HG02798 (cell line): ENCODE measurements around the gene TGFBR3L.
"Not testable (repeated sequence)": the region's sequence is repeated elsewhere in the genome, so short reads cannot be mapped to it uniquely, and the experiment has no call there.

Source experiments
- ATAC-seq: cut with Tn5 transposase; IDR thresholded peaks from one replicate; pipeline ENCODE4 v1.9.1; 2021; ENCODE audit warnings: mild to moderate bottlenecking; ENCODE audit not compliant: unreplicated experiment, poor library complexity

The TGFBR3L gene

GRCh38 chr19:7879111-7879807 is 35.4 kb upstream of the TGFBR3L start:
- no peak for ATAC-seq

DNA sequence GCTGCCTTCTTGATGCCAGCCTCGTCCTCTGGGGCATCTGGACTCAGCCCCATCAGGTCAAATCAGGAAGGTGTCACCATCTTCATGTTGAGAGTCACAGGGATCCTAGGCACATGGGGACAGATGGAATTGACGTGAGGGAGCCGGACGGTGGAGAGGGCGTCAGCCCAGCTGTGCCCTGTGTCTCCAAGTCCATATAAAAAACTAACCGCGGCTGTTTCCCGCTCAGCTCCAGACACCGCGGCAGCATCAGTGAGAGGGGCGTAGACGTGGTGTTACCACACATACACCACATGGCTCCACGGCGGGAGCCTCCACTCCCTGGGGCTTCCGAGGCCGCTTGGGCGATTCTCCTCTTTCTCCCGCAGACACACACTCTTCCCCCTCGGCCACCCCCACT is 34.8 kb upstream of the TGFBR3L start:
- no peak for ATAC-seq

- no peak for ATAC-seq
Measured at GRCh38 chr19:7881910-7882309, 32.7 kb upstream of the TGFBR3L start.

DNA sequence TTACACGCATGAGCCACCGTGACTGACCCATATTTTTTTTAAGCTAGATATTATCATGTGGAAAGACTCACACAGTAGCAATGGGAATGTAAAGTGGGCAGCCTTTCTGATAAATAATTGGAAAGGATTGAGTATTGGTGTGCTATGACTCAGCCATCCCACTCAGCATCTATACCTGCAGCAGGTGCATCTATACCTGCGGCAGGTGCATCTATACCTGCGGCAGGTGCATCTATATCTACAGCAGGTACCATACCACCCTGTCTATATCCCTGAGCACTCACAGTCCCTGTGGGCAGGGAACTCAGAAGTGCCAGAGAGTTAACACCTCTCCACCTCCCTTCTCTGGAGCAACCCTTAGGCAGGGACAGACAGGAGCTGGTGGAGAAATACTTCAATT is 31.5 kb upstream of the TGFBR3L start:
- no peak for ATAC-seq

GRCh38 chr19:7883796-7884570 is 30.6 kb upstream of the TGFBR3L start:
- no peak for ATAC-seq

GRCh38 chr19:7885818-7886217 is 28.8 kb upstream of the TGFBR3L start:
- ATAC-seq, result no peak

DNA sequence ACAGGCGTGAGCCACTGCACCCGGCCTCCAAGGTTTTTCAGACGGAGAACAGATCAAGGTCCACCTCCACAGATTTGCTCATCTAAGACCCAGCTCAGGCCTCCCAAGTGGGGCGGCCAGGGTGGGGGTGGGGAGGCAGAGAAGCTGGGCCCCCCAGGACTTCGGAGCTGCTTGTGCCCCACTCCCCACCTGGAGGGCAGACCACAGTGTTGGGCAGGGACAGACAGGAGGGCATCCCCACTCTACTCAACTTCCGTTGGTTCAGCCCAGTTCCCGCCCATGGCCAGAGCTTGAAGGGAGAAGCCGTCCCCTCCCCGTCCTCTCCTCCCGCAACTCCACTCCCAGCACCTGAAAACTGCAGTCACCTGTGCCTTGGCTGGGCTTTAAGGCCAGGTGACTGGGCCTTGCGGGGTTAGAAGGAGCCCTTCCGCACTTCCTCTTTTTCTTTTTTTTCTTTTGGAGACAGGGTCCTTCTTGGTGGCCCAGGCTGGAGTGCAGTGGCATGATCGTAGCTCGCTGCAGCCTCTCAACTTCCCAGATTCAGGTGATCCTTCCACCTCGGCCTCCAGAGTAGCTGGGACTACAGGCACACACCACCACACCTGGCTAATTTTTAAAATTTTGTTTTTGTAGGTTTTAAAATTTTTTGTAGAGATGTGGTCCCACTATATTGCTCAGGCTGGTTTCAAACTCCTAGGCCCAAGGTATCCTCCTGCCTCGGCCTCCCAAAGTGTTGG is 27.1 kb upstream of the TGFBR3L start:
- ATAC-seq, result no peak

DNA sequence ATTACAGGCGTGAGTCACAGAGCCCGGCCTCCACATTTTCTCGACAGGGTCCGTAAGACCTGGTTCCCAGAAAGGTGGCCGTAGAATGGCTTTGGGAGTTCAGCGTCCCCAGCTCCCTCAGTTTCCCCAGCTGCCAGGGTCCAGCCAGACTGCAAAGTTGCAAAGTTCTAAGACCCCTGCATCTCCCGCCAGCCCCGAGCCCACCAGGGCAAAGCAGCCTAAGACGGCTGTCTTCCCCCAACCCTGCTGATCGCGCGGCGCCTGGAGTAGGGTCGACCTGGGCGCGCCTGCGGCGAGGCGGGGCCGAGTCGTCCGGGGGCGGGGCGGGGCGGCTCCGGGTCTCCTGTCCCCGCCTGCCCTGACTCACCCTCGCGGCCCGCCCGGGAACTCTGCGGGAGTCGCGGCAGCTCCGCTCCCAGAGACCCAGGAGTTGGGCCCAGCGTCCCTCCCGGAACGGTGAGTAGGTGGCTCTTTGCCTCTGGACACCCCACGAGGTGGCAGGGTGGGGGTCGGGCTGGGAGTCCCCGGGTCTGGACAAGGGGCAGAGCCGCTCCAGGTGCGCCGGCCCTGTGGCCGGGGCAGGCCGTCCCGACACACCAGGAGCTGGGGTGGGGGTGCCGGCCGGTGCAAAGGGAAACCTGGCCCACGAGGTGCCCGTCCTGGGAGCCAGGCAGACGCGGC is 26.3 kb upstream of the TGFBR3L start, which contains the start of gene LRRC8E:
LRRC8E (plus strand) TSS at position 366 of the 681 bp plus-strand sequence. CDS start 7,094 bp downstream, outside the sequence.
- no peak for ATAC-seq

DNA sequence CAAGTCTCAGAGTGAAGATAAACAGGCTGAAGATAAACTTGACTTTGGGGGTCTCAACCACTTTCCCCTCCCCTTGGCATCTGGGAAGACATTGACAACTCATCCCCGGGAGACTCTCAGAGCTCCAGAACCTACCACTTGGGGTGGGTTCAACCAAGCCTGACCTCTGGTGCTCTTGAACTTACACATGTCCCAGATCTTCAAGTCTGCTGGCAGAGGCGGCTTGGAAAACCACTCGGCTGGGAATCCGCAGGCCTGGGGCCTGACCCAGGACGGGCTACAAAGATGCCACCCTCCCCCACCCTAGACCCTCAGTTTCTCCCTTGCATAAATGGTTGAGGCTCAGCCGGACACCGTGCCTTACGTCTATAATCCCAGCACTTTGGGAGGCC is 25.8 kb upstream of the TGFBR3L start:
- no peak for ATAC-seq

DNA sequence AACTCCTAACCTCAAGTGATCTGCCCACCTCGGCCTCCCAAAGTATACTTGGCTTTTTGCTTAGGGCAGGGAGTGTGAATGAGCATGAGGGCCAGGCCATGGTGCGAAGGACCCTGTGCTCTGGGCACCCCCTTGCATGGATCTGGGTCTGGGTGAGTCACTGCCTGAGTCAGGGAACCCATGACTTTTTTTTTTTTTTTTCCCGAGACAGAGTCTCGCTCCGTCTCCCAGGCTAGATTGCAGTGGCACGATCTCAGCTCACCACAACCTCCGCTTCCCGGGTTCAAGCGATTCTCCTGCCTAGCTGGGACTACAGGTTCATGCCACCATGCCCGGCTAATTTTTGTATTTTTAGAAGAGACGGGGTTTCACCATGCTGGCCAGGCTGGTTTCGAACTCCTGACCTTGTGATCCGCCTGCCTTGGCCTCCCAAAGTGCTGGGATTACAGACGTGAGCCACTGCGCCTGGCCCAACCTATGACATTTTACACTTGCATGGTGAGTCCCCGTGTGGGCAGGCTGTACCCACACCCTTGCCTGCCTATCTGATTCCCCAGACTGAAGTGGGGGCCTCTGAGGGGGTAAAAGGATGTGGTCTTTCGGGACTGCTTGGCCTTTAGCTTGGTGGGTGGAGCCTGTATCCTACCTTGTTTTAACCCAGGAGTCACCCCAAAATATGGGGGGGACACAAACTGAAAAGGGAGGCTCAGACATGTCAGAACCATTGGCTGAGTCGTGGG is 21.1 kb upstream of the TGFBR3L start:
- ATAC-seq, result not testable (repeated sequence)

DNA sequence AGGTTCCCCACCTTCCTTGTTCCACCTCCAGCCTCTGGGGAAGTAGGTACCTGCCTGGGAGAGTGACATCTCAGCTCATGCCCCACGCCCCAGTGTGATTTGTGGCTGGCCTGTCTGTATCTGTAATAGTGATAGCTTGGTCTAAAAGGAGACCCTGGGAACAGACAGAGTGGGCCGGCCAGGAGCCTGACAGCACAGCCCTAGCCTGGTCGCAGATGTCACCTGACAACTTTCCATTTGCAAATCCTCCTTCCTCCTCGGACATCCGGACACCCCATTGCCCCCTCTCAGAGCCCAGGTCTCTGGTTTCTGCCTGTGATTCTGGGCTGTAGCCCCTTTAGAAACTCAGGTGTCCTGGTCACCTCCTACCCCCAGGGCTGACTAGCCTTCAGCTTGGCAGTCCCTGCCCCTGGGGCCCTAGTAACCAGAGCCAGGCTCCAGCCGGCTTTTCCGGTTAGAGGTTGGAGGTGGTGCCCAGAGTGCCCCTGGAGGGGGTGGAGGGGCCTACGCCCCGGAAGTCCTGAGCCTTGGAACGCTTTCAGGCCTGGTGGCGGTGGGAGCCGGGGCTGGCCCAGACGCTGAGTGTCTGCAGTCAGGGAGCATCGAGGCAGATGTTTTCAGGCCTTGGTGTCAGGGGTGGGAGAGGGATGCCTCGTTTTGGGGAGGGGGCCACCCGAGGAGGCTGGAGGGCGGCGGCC is 19.9 kb upstream of the TGFBR3L start:
- no peak for ATAC-seq

DNA sequence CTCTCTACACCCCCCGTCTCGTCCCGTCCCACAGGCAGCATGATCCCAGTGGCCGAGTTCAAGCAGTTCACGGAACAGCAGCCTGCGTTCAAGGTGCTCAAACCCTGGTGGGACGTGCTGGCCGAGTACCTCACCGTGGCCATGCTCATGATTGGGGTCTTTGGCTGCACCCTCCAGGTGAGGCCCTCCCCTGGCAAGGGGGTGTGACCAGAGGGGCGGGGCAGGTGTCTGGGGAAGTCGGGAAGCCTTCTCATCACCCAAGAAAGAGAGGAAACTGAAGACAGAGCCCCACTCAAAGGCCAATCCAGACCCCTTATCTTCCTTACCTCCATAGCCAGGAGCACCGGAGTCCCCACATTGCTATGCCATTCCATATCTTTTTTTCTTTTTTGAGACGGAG is 19.1 kb upstream of the TGFBR3L start:
- no peak for ATAC-seq

DNA sequence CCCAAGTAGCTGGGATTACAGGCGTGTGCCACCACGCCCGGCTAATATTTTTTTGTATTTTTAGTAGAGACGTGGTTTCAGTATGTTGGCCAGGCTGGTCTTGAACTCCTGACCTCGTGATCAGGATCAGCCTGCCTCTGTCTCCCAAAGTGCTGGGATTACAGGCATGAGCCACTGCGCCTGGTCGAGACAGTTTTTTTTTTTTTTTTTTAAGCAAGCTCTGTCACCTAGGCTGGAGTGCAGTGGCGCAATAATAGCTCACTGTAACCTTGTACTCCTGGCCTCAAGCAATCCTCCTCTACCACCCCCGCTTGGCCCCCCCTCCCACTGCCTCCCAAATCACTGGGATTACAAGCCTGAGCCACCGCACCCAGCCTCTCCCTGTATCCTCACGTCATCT is 17.3 kb upstream of the TGFBR3L start:
- ATAC-seq, result no peak

DNA sequence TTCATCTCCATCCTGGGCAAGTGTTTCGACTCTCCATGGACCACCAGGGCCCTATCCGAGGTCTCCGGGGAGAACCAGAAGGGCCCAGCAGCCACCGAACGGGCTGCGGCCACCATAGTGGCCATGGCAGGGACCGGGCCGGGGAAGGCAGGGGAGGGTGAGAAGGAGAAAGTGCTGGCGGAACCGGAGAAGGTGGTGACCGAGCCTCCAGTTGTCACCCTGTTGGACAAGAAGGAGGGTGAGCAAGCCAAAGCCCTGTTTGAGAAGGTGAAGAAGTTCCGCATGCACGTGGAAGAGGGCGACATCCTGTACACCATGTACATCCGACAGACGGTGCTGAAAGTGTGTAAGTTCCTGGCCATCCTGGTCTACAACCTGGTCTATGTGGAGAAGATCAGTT is 15.7 kb upstream of the TGFBR3L start:
- ATAC-seq, result no peak

DNA sequence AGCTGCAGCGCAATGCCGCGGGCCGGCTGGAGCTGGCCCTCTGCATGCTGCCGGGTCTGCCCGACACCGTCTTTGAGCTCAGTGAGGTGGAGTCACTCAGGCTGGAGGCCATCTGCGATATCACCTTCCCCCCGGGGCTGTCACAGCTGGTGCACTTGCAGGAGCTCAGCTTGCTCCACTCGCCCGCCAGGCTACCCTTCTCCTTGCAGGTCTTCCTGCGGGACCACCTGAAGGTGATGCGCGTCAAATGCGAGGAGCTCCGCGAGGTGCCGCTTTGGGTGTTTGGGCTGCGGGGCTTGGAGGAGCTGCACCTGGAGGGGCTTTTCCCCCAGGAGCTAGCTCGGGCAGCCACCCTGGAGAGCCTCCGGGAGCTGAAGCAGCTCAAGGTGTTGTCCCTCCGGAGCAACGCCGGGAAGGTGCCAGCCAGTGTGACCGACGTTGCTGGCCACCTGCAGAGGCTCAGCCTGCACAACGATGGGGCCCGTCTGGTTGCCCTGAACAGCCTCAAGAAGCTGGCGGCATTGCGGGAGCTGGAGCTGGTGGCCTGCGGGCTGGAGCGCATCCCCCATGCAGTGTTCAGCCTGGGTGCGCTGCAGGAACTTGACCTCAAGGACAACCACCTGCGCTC is 14.8 kb upstream of the TGFBR3L start:
- ATAC-seq, result no peak

- ATAC-seq, result no peak
Measured at GRCh38 chr19:7900401-7900870, 14.2 kb upstream of the TGFBR3L start.

DNA sequence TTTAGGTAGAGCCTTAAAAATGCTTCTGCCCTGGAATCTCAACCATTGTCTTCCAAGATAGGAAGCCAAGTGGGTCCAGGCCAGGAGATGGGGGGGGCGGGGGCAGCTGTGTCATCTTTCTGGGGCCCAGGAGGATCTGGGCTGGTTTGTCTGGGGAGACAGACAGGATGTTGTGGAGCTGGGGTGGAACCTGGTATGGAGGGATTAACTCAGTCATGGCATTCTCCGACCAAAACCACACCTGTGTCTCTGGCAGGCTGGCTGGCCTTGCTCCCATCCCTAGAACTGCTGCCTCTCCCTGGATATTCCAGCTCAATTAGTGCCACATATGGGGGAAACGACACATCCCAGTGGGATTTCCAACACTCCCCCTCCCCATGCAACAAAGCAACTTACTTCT is 13.7 kb upstream of the TGFBR3L start:
- ATAC-seq, result no peak

GRCh38 chr19:7901337-7901736 is 13.3 kb upstream of the TGFBR3L start:
- no peak for ATAC-seq

- ATAC-seq, result no peak
Measured at GRCh38 chr19:7902796-7903243, 11.8 kb upstream of the TGFBR3L start.
